Breast epithelium (tissue), 3 donors: ENCODE measurements around the gene IP6K3.

Experiments
- CTCF ChIP-seq, 3 donors: fragments of 450-650 bp; IDR thresholded peaks; one replicate each; pipeline ENCODE4 v1.5.1; 2016 to 2017; ENCODE audit warnings: antibody characterized with exemption in 3 of 3, mild to moderate bottlenecking in 3 of 3, moderate library complexity in 3 of 3
- POLR2A ChIP-seq: fragments of 450-650 bp; IDR thresholded peaks from one replicate; pipeline ENCODE4 v1.6.1; 2016; ENCODE audit warnings: antibody characterized with exemption, mild to moderate bottlenecking, moderate library complexity

DNA sequence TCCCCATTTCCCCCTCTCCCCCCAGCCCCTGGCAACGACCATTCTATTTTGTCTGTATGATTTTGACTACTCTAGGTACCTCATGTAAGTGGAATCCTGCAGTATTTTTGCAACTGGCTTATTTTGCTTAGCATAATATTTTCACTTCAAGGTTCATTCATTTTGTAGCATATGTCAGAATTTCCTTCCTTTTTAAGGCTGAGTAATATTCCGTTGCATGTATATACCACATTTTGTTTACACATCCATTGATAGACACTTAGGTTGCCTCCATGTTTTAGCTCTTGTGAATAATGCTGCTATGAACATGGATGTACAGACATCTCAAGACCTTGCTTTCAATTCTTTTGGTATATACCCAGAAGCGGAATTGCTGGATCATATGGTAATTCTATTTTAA lies 33.8 kb downstream of the IP6K3 start:
- no peak for TF ChIP-seq POLR2A
- TF ChIP-seq CTCF (IDR thresholded peaks at IDR 0.05): no peak
